HEK293 (cell line): ENCODE data around the gene KIRREL1.

Experiments used
- KLF10 ChIP-seq: fragments of 450-650 bp; IDR thresholded peaks from 2 replicates; pipeline ENCODE4 v1.5.1; 2018; ENCODE audit warnings: missing biosample characterization, mild to moderate bottlenecking, missing genetic modification characterization
- PRDM1 ChIP-seq: fragments of 450-650 bp; formaldehyde crosslinking; IDR thresholded peaks from 2 replicates; pipeline ENCODE4; 2016; ENCODE audit warnings: missing biosample characterization, missing genetic modification characterization
- SP7 ChIP-seq: fragments of 450-650 bp; formaldehyde crosslinking; IDR thresholded peaks from 2 replicates; pipeline ENCODE4 v1.5.1; 2016; ENCODE audit warnings: missing biosample characterization, missing genetic modification characterization
- TSHZ1 ChIP-seq: fragments of 450-650 bp; formaldehyde crosslinking; IDR thresholded peaks from 2 replicates; pipeline ENCODE4 v1.5.1; 2016; ENCODE audit warnings: missing biosample characterization, missing genetic modification characterization, borderline replicate concordance
- YY1 ChIP-seq: fragments of 450-650 bp; formaldehyde crosslinking; IDR thresholded peaks from 2 replicates; pipeline ENCODE4 v1.5.1; 2018; ENCODE audit warnings: missing biosample characterization, missing genetic modification characterization
- ZEB2 ChIP-seq: fragments of 450-650 bp; formaldehyde crosslinking; IDR thresholded peaks from 2 replicates; pipeline ENCODE4 v1.5.1; 2016; ENCODE audit warnings: missing biosample characterization, missing genetic modification characterization
- ZNF18 ChIP-seq: fragments of 450-650 bp; formaldehyde crosslinking; IDR thresholded peaks from 2 replicates; pipeline ENCODE4 v1.5.1; 2016; ENCODE audit warnings: missing biosample characterization, missing genetic modification characterization
- ZNF211 ChIP-seq: fragments of 450-650 bp; formaldehyde crosslinking; IDR thresholded peaks from 2 replicates; pipeline ENCODE4 v1.5.1; 2016; ENCODE audit warnings: low read depth, missing biosample characterization, missing genetic modification characterization
- ZNF335 ChIP-seq: fragments of 450-650 bp; formaldehyde crosslinking; conservative IDR thresholded peaks from 2 replicates; pipeline ENCODE4 v1.5.1; 2016; ENCODE audit warnings: missing biosample characterization, missing genetic modification characterization
- ZNF518A ChIP-seq: fragments of 450-650 bp; formaldehyde crosslinking; conservative IDR thresholded peaks from 2 replicates; pipeline ENCODE4 v1.5.1; 2016; ENCODE audit warnings: low read depth, missing biosample characterization, missing genetic modification characterization
- ZNF621 ChIP-seq: fragments of 450-650 bp; formaldehyde crosslinking; IDR thresholded peaks from 2 replicates; pipeline ENCODE4 v1.5.1; 2017; ENCODE audit warnings: missing biosample characterization, missing genetic modification characterization
- ZNF629 ChIP-seq: fragments of 450-650 bp; formaldehyde crosslinking; IDR thresholded peaks from 2 replicates; pipeline ENCODE4 v1.5.1; 2017; ENCODE audit warnings: missing biosample characterization, missing genetic modification characterization
- ZNF639 ChIP-seq: fragments of 450-650 bp; formaldehyde crosslinking; IDR thresholded peaks from 2 replicates; pipeline ENCODE4 v1.5.1; 2016; ENCODE audit warnings: missing biosample characterization, missing genetic modification characterization
- ZNF692 ChIP-seq: fragments of 450-650 bp; formaldehyde crosslinking; IDR thresholded peaks from 2 replicates; pipeline ENCODE4 v1.5.1; 2016; ENCODE audit warnings: missing biosample characterization, missing genetic modification characterization

The KIRREL1 gene

GRCh38 chr1:157961805-157962762 is 31.4 kb upstream of the KIRREL1 start (continued):
- TF ChIP-seq SP7 (tag by site-specific recombination) (peak; percentile 65), ZNF621 (tag by site-specific recombination) (no peak), KLF10 (peak; percentile 55; the same call in 1 of the 2 replicates), ZNF629 (peak; percentile 81), PRDM1 (tag by site-specific recombination) (peak; percentile 80), YY1 (tag by site-specific recombination) (no peak), ZNF211 (no peak), ZNF518A (tag by site-specific recombination) (no peak), ZNF639 (tag by site-specific recombination) (0 out of 2 replicates have a peak, but pooled peaks have one; percentile 28), TSHZ1 (tag by site-specific recombination) (peak; percentile 11; the same call in 1 of the 2 replicates), ZNF18 (tag by site-specific recombination) (no peak), ZEB2 (0 out of 2 replicates have a peak, but pooled peaks have one; percentile 48), ZNF692 (tag by site-specific recombination) (peak; percentile 33; the same call in 1 of the 2 replicates), ZNF335 (tag by site-specific recombination) (peak; percentile 60; the same call in 1 of the 2 replicates)
